Activated CD4-positive, alpha-beta T cell treated with anti-CD3 and anti-CD28 coated beads, Interleukin-2, amount 10 ng/mL, durations not matched to agents 24 days and 14 days (primary cell): ENCODE measurements around the gene KIF26B. TPM values are rescaled to one million over a fixed set of nuclear protein-coding genes. Genes with fewer than 3 reads are reported as not detected.

Source experiments
- DNase-seq: peaks from one replicate; pipeline ENCODE4 v3.0.0; 2022
- H3K27ac Mint-ChIP-seq: one replicate; pipeline ENCODE4 v1.8.0; 2022; ENCODE audit warnings: mild to moderate bottlenecking, mixed read lengths
- H3K27me3 Mint-ChIP-seq: one replicate; pipeline ENCODE4 v1.8.0; 2022; ENCODE audit warnings: mixed read lengths
- H3K36me3 Mint-ChIP-seq: one replicate; pipeline ENCODE4 v1.8.0; 2022; ENCODE audit warnings: low read depth, mild to moderate bottlenecking, mixed read lengths
- H3K4me1 Mint-ChIP-seq: one replicate; pipeline ENCODE4 v1.8.0; 2021; ENCODE audit warnings: mixed read lengths
- H3K4me3 Mint-ChIP-seq: one replicate; pipeline ENCODE4 v1.8.0; 2022; ENCODE audit warnings: mild to moderate bottlenecking, moderate library complexity, mixed read lengths
- H3K9me3 Mint-ChIP-seq: one replicate; pipeline ENCODE4 v1.8.0; 2021; ENCODE audit warnings: mixed read lengths
- intact Hi-C: fragments of 100-400 bp; cut with micrococcal nuclease; formaldehyde crosslinking; loops from one replicate; pipeline ENCODE4 v1.15.1; 2023
- total RNA-seq: library from RNA; stranded (reverse); gene quantifications from 2 replicates; pipeline ENCODE4 v1.2.3, GENCODE V29; 2022

Gene KIF26B
- total RNA-seq, 1 donor from 2014 or later: 0.07 TPM

DNA sequence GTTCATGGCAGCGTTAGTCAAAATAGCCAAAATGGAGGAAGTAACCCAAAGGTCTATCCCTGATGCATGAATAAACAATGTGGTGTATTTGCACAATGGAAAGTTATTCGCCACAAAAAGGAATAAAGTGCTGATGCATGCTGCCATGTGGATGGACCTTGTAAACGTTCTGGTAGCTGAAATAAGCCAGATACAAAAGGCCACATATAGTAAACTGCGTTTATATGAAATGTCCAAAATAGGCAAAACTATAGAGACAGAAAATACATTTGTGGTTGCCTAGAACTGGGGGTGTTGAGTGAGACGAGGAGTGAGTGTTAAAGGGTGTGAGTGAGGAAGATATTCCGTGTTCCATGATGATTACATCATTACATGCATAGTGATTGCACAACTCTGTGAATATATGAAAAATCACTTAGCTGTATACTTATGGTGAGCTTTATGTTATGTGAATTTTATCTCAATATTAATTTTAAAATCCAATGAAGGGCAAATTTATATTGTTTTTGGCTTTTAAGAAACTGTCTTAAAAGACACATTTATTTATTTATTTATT is 321.3 kb downstream of the KIF26B start:
- Mint-ChIP-seq H3K36me3 (no peaks in the 10 kb centered on the region), H3K9me3 (no peaks in the 10 kb centered on the region), H3K4me3 (no peak overlapping the region), H3K27ac (no peak overlapping the region), H3K4me1 (no peaks in the 10 kb centered on the region), H3K27me3 (no peaks in the 10 kb centered on the region)
- DNase-seq: no peak
- intact Hi-C loops: no loop called here

DNA sequence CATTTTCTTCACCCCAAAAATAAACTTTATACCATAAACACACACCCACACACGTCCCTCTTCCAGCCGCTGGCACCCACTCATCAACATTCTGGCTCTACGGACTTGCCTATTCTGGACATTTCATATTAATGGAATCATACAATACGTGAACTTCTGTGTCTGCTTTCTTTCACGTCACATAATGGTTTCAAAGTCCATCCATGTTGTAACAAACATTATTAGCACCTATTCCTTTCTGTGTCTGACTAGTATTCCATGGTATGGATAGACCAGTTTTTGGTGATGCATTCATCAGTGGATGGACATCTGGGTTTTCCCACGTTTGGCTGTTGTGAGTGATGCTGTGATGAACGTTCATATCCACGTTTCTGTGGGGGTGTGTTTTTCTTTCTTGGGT is 323.2 kb downstream of the KIF26B start:
- H3K36me3 Mint-ChIP-seq: no peaks in the 10 kb centered on the region
- DNase-seq: no peak
- H3K27me3 Mint-ChIP-seq: no peaks in the 10 kb centered on the region
- no peak overlapping the region for H3K4me3 Mint-ChIP-seq
- H3K27ac Mint-ChIP-seq: no peak overlapping the region
- no peaks in the 10 kb centered on the region for H3K4me1 Mint-ChIP-seq
- no peaks in the 10 kb centered on the region for H3K9me3 Mint-ChIP-seq
- intact Hi-C loops: no loop called here

DNA sequence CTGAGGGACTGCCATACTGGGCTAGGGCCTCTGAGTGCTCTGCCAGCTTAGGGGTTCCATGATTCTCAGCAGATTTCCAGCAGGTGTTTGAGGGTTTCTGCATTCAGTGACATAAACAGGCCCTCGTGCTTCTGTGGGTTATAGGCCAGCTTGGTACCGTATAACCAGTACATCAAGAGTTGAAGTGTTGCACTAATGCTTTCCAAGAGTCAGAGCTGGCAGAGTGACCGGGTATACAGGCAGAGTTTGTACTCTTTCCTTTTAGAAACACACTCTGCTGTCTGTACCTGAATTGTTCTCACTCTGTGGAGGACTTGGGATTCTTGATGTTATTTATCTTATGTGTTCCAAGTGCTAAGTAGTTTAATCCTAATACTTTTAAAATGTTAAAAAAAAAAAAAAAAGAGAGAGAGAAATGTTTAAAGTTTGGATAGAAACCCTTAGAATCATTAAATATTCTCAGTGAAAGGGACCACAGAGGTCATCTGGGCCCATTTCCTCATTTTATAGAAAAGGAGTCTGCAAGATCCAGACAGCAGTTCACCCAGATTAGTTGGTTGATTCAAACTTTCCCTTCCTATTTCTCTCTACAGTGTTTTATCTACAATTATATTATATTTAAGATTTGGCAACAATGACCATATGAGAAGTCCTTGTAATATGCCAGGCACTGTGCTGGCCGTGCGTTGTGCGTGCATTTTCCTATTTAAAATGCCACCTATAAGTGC is 325.8 kb downstream of the KIF26B start:
- intact Hi-C loops: no loop called here
- Mint-ChIP-seq H3K27me3 (no peaks in the 10 kb centered on the region), H3K4me1 (no peaks in the 10 kb centered on the region), H3K9me3 (no peaks in the 10 kb centered on the region), H3K4me3 (no peak overlapping the region), H3K36me3 (no peaks in the 10 kb centered on the region), H3K27ac (no peak overlapping the region)
- DNase-seq: no peak

- Mint-ChIP-seq H3K27me3 (no peaks in the 10 kb centered on the region), H3K4me3 (no peak overlapping the region), H3K4me1 (no peaks in the 10 kb centered on the region), H3K36me3 (no peaks in the 10 kb centered on the region), H3K9me3 (no peaks in the 10 kb centered on the region), H3K27ac (no peak overlapping the region)
- DNase-seq: no peak
- intact Hi-C loops: no loop called here
These were observed 326.5 kb downstream of the KIF26B start for GRCh38 chr1:245481261-245481660.

GRCh38 chr1:245483247-245483646 is 328.5 kb downstream of the KIF26B start:
- Mint-ChIP-seq H3K9me3 (no peaks in the 10 kb centered on the region), H3K4me3 (no peak overlapping the region), H3K4me1 (no peaks in the 10 kb centered on the region), H3K27ac (no peak overlapping the region), H3K36me3 (no peaks in the 10 kb centered on the region), H3K27me3 (no peaks in the 10 kb centered on the region)
- intact Hi-C loops: no loop called here
- no peak for DNase-seq

DNA sequence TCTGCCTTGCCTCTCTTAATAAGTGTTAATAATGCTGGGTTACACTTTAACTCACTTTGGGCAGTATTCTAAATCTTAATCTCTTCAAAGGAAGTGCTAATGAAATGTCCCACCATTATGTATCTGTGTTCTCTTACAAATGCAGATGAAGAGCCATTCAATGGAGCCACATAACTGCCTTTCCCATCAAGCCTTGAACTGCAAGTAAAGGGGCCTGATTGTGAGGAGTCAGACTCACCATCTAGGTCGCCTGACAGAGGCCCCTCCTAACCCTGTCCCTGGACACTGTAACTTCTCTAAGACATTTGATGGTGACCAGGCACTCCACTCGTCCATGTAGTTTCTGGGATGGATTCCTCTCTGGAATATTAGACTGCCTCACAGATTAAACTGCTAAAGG is 329.4 kb downstream of the KIF26B start:
- H3K27ac Mint-ChIP-seq: no peak overlapping the region
- intact Hi-C loops: no loop called here
- H3K27me3 Mint-ChIP-seq: no peaks in the 10 kb centered on the region
- no peak overlapping the region for H3K4me3 Mint-ChIP-seq
- no peaks in the 10 kb centered on the region for H3K36me3 Mint-ChIP-seq
- no peaks in the 10 kb centered on the region for H3K9me3 Mint-ChIP-seq
- no peak for DNase-seq
- no peaks in the 10 kb centered on the region for H3K4me1 Mint-ChIP-seq

GRCh38 chr1:245485996-245486395 is 331.2 kb downstream of the KIF26B start:
- intact Hi-C loops: no loop called here
- no peak overlapping the region for H3K4me3 Mint-ChIP-seq
- H3K27ac Mint-ChIP-seq: no peak overlapping the region
- no peaks in the 10 kb centered on the region for H3K36me3 Mint-ChIP-seq
- H3K9me3 Mint-ChIP-seq: no peaks in the 10 kb centered on the region
- H3K27me3 Mint-ChIP-seq: no peaks in the 10 kb centered on the region
- no peaks in the 10 kb centered on the region for H3K4me1 Mint-ChIP-seq
- DNase-seq: no peak

GRCh38 chr1:245486775-245487470 is 332.1 kb downstream of the KIF26B start:
- intact Hi-C loops: no loop called here
- no peaks in the 10 kb centered on the region for H3K27me3 Mint-ChIP-seq
- H3K36me3 Mint-ChIP-seq: no peaks in the 10 kb centered on the region
- no peaks in the 10 kb centered on the region for H3K4me1 Mint-ChIP-seq
- no peak overlapping the region for H3K4me3 Mint-ChIP-seq
- no peak overlapping the region for H3K27ac Mint-ChIP-seq
- no peaks in the 10 kb centered on the region for H3K9me3 Mint-ChIP-seq
- DNase-seq: no peak

GRCh38 chr1:245488346-245489129 is 333.8 kb downstream of the KIF26B start:
- Mint-ChIP-seq H3K36me3 (no peaks in the 10 kb centered on the region), H3K4me1 (no peaks in the 10 kb centered on the region)
- intact Hi-C loops: no loop called here

DNA sequence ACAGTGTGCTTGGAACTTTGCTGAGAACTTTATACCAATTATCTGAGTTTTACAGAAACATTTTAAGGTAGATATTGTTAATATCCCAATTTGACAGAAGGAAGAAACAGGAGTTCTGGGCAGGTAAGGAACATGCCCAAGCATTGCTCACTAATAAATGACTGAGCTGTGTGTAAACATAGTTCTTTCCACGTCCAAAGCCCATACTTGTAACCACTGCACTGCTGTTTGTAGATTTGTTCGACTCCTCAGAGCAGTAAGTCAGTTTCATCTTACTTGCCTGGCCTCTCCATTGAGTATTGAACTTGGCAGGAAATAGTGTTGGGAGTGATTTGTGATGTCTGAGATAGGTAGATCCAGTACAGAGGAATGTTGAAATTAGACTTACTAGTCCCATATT is 335.1 kb downstream of the KIF26B start:
- Mint-ChIP-seq H3K9me3 (no peaks in the 10 kb centered on the region), H3K36me3 (no peaks in the 10 kb centered on the region), H3K27ac (no peak overlapping the region), H3K4me1 (no peaks in the 10 kb centered on the region), H3K27me3 (no peaks in the 10 kb centered on the region), H3K4me3 (no peak overlapping the region)
- intact Hi-C loops: no loop called here
- DNase-seq: no peak

More at GRCh38 chr1:245488346-245489129, 333.8 kb downstream of the KIF26B start:
- DNase-seq: no peak
- Mint-ChIP-seq H3K27me3 (no peaks in the 10 kb centered on the region), H3K4me3 (no peak overlapping the region), H3K9me3 (no peaks in the 10 kb centered on the region), H3K27ac (no peak overlapping the region)

GRCh38 chr1:245493029-245493428 is 338.2 kb downstream of the KIF26B start:
- no peak overlapping the region for H3K27ac Mint-ChIP-seq
- no peaks in the 10 kb centered on the region for H3K36me3 Mint-ChIP-seq
- H3K27me3 Mint-ChIP-seq: no peaks in the 10 kb centered on the region
- no peak overlapping the region for H3K4me3 Mint-ChIP-seq
- no peaks in the 10 kb centered on the region for H3K9me3 Mint-ChIP-seq
- no peaks in the 10 kb centered on the region for H3K4me1 Mint-ChIP-seq
- DNase-seq: no peak
- intact Hi-C loops: no loop called here

DNA sequence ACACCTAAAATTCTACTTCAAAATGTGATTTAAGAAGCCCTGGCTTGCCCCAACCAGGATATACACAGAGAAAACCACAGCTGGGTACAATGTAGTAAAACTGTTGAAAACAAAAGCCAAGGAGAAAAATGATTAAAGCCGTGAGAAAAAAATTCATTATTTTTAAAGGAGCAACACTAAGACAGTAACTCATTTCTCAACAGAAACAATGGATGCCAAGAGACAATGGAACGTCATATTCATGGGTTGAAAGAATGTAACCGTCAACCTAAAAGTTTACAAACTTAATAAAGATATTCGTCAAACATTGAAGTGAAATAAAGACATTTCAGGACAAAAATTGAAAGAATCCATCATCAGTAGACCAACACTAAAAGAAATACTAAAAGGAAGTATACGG is 340.9 kb downstream of the KIF26B start:
- Mint-ChIP-seq H3K4me3 (no peak overlapping the region), H3K4me1 (no peaks in the 10 kb centered on the region), H3K36me3 (no peaks in the 10 kb centered on the region), H3K27ac (no peak overlapping the region), H3K27me3 (peaks cover 2% of the 10 kb centered on the region), H3K9me3 (no peaks in the 10 kb centered on the region)
- intact Hi-C loops: no loop called here
- no peak for DNase-seq

- no peaks in the 10 kb centered on the region for H3K9me3 Mint-ChIP-seq
- no peak for DNase-seq
- H3K27me3 Mint-ChIP-seq: peaks cover 2% of the 10 kb centered on the region
- intact Hi-C loops: no loop called here
- H3K4me3 Mint-ChIP-seq: no peak overlapping the region
- no peak overlapping the region for H3K27ac Mint-ChIP-seq
- no peaks in the 10 kb centered on the region for H3K36me3 Mint-ChIP-seq
- H3K4me1 Mint-ChIP-seq: no peaks in the 10 kb centered on the region
These were observed 345.8 kb downstream of the KIF26B start for GRCh38 chr1:245500546-245500945.

DNA sequence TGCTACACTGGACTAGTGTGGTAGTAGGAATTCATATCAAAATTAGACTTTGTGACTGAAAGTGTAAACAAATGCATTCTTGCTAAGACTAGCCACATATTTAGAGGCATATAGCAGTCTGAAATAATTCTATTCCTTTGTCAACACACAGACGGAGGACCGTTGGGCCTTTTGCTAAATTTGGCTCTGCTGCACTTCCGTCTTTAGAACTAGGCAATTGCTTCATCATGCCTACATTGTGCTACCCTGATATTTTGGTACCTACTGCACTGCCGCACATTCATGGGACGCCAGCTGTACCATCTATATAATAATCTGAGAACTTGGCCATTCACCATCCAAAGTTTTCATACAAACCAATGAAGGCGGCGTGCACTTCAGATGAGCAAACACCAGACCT is 346.8 kb downstream of the KIF26B start:
- Mint-ChIP-seq H3K36me3 (no peaks in the 10 kb centered on the region), H3K27me3 (peaks cover 2% of the 10 kb centered on the region), H3K4me3 (no peak overlapping the region), H3K4me1 (no peaks in the 10 kb centered on the region), H3K27ac (no peak overlapping the region), H3K9me3 (no peaks in the 10 kb centered on the region)
- intact Hi-C loops: no loop called here
- no peak for DNase-seq
